ENCODE results near the gene ADAMTS5. TPM values are rescaled to one million over a fixed set of nuclear protein-coding genes. Genes with fewer than 3 reads are reported as not detected.

Gene ADAMTS5
- total RNA-seq, 1 donor from 2014 or later, result 62.8 TPM

DNA sequence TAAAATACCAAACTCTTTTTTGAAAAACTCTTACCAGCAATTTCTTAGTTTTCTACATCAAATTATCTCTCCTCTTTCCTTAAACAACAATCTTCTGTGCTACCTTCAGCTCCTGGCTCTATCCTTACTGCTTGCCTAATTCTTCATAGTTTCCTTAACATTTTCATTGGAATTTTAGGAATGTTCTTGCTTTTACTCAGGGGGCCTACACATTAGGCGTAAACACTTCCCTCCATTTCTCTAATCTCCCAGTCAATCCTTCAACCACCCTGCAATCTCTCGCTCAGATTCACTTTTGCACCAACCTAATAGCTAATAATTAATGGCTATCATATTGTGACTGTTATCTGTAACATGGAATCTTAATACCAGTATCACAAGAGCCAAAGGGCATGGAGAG, 50.1 kb downstream of the ADAMTS5 start:
- Mint-ChIP-seq H3K4me1 (ENCODE audit: unreplicated experiment) (peaks cover 25% of the 10 kb centered on the region), H3K27ac (ENCODE audit: unreplicated experiment) (peak overlapping the region; percentile 72), H3K27me3 (ENCODE audit: unreplicated experiment) (no peaks in the 10 kb centered on the region), H3K36me3 (ENCODE audit: unreplicated experiment) (peaks cover 15% of the 10 kb centered on the region), H3K4me3 (ENCODE audit: unreplicated experiment) (no peak overlapping the region), H3K9me3 (ENCODE audit: unreplicated experiment) (no peaks in the 10 kb centered on the region)
- TF ChIP-seq, protein P1, sequence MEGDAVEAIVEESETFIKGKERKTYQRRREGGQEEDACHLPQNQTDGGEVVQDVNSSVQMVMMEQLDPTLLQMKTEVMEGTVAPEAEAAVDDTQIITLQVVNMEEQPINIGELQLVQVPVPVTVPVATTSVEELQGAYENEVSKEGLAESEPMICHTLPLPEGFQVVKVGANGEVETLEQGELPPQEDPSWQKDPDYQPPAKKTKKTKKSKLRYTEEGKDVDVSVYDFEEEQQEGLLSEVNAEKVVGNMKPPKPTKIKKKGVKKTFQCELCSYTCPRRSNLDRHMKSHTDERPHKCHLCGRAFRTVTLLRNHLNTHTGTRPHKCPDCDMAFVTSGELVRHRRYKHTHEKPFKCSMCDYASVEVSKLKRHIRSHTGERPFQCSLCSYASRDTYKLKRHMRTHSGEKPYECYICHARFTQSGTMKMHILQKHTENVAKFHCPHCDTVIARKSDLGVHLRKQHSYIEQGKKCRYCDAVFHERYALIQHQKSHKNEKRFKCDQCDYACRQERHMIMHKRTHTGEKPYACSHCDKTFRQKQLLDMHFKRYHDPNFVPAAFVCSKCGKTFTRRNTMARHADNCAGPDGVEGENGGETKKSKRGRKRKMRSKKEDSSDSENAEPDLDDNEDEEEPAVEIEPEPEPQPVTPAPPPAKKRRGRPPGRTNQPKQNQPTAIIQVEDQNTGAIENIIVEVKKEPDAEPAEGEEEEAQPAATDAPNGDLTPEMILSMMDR (IDR thresholded peaks at IDR 0.05), result no peak
- no peak for DNase-seq (ENCODE audit: extremely low spot score, unreplicated experiment)

DNA sequence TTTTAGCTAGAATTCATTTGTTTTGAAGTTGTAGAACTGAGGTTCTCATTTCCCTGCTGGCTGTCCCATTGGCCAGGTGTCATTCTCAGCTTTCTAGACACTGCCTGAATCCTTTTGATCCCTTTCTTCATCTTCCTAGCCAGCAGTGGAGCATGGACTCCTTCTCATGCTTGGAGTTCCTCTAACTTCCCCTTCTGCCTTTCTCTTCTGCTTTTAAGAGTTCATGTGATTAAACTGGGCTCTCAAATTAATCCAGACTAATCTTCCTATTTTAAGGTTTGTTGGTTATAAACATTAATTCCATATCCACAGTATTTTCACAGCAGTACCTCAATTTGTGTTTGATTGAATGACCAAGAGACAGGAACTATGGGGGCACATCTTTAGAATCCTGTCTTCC, 52.3 kb downstream of the ADAMTS5 start:
- H3K27me3 Mint-ChIP-seq (ENCODE audit: unreplicated experiment), result no peaks in the 10 kb centered on the region
- no peaks in the 10 kb centered on the region for H3K9me3 Mint-ChIP-seq (ENCODE audit: unreplicated experiment)

DNA sequence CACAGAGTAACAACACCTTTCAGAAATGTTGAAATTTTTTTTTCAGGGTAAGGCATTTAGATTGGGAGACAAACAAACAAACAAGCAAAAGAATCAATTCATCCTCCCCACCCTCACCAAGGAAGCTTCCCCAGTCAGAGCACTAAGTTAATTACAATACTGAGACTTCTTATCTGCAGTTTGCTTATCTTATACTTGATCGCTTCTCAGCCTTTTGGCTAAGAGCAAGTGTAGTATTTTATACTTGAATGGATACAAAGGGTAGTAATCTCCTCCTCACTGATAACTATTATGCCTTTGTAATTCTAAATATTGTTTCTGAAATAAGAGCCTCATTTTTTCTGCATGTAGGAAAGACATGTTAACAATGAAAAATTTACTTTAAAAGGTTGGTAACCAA, 54.4 kb downstream of the ADAMTS5 start:
- Mint-ChIP-seq H3K9me3 (ENCODE audit: unreplicated experiment) (no peaks in the 10 kb centered on the region), H3K36me3 (ENCODE audit: unreplicated experiment) (no peaks in the 10 kb centered on the region), H3K4me3 (ENCODE audit: unreplicated experiment) (no peak overlapping the region), H3K27ac (ENCODE audit: unreplicated experiment) (no peak overlapping the region), H3K4me1 (ENCODE audit: unreplicated experiment) (peaks cover 33% of the 10 kb centered on the region), H3K27me3 (ENCODE audit: unreplicated experiment) (no peaks in the 10 kb centered on the region)
- DNase-seq (ENCODE audit: extremely low spot score, unreplicated experiment), result no peak
- TF ChIP-seq, protein P1 (IDR thresholded peaks at IDR 0.05), result no peak

More for the DNA sequence above, 52.3 kb downstream of the ADAMTS5 start:
- TF ChIP-seq, protein P1 (IDR thresholded peaks at IDR 0.05), result no peak
- H3K4me3 Mint-ChIP-seq (ENCODE audit: unreplicated experiment), result no peak overlapping the region
- peaks cover 6% of the 10 kb centered on the region for H3K36me3 Mint-ChIP-seq (ENCODE audit: unreplicated experiment)
- H3K27ac Mint-ChIP-seq (ENCODE audit: unreplicated experiment), result no peak overlapping the region
- H3K4me1 Mint-ChIP-seq (ENCODE audit: unreplicated experiment), result peaks cover 44% of the 10 kb centered on the region
- DNase-seq (ENCODE audit: extremely low spot score, unreplicated experiment), result no peak

DNA sequence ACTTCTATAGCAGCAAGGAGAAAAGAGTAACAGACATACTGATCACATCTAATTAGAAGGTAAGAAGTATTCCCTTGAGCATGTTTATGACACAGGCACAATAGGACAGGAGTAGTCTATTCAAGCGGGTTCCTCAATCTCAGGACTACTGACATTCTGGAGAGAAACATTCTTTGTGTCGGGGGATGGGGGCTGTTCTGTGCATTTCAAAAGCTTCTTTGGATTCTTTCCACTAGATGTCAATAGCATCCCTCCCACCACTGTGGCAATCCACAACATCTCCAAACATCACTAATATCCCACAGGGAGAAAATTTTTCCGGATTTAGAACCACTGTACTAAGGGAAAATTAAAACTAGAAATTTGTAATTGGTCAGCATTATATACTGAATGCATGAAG, 56.9 kb downstream of the ADAMTS5 start:
- H3K36me3 Mint-ChIP-seq (ENCODE audit: unreplicated experiment), result no peaks in the 10 kb centered on the region
- no peaks in the 10 kb centered on the region for H3K9me3 Mint-ChIP-seq (ENCODE audit: unreplicated experiment)
- H3K4me1 Mint-ChIP-seq (ENCODE audit: unreplicated experiment), result peaks cover 28% of the 10 kb centered on the region
- H3K4me3 Mint-ChIP-seq (ENCODE audit: unreplicated experiment), result no peak overlapping the region
- DNase-seq (ENCODE audit: extremely low spot score, unreplicated experiment), result no peak
- no peaks in the 10 kb centered on the region for H3K27me3 Mint-ChIP-seq (ENCODE audit: unreplicated experiment)
- no peak overlapping the region for H3K27ac Mint-ChIP-seq (ENCODE audit: unreplicated experiment)
- TF ChIP-seq, protein P1 (IDR thresholded peaks at IDR 0.05), result peak; percentile 52

DNA sequence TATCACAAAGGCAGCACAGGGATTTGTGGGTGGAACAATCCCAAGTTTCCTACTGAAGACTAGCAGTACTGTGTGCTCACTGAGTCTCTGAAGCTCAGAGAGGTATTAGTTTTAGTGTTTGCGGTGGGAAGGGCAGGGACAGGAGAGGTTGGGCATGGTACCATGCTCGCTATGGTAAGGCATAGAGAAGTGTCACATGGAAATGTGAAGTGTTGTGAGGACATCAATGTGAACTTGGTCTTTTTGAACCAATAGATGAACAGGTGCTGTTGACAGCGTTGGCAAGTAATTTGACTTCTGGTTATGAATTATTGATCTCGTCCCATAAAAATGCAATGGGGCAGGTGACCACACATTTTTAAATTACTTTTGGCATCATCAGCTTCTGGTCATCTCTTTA, 65.9 kb downstream of the ADAMTS5 start:
- TF ChIP-seq, protein P1 (IDR thresholded peaks at IDR 0.05), result no peak
- peaks cover 5% of the 10 kb centered on the region for H3K9me3 Mint-ChIP-seq (ENCODE audit: unreplicated experiment)
- H3K36me3 Mint-ChIP-seq (ENCODE audit: unreplicated experiment), result no peaks in the 10 kb centered on the region
- H3K4me1 Mint-ChIP-seq (ENCODE audit: unreplicated experiment), result peaks cover 19% of the 10 kb centered on the region
- no peak overlapping the region for H3K27ac Mint-ChIP-seq (ENCODE audit: unreplicated experiment)
- H3K4me3 Mint-ChIP-seq (ENCODE audit: unreplicated experiment), result no peak overlapping the region
- no peak for DNase-seq (ENCODE audit: extremely low spot score, unreplicated experiment)
- no peaks in the 10 kb centered on the region for H3K27me3 Mint-ChIP-seq (ENCODE audit: unreplicated experiment)

Data from osteocyte (in vitro differentiated cells).